ENCODE data around the gene CASZ1. TPM values are rescaled to one million over a fixed set of nuclear protein-coding genes. Genes with fewer than 3 reads are reported as not detected.

Gene CASZ1
- total and polyA plus RNA-seq, 2 donors (not counting 1 experiment from before 2014, with no cell fraction given): 0.34 to 0.50 TPM

GRCh38 chr1:10814312-10814711, 17.9 kb upstream of the CASZ1 start:
- no peak overlapping the region for H3K27ac ChIP-seq (ENCODE audit: insufficient read depth, low read length)
- no peaks in the 10 kb centered on the region for H3K4me1 ChIP-seq (ENCODE audit: control insufficient read depth, extremely low read depth, insufficient read depth, low read length)
- no peaks in the 10 kb centered on the region for H3K36me3 ChIP-seq (ENCODE audit: control insufficient read depth, insufficient read depth, low read length)
- H3K4me2 ChIP-seq (ENCODE audit: extremely low read depth, insufficient read depth, low read length): no peak overlapping the region
- no peaks in the 10 kb centered on the region for H3K79me2 ChIP-seq (ENCODE audit: control insufficient read depth, insufficient read depth, low read length)
- H3K4me3 ChIP-seq (replicated peaks in 1 of 4; ENCODE audit: control extremely low read depth in 1 of 4, insufficient read depth in 1 of 4, low read depth in 3 of 4, low read length in 4 of 4): no peak overlapping the region
- H3K27me3 ChIP-seq (ENCODE audit: control insufficient read depth, insufficient read depth, low read length): peaks cover under 1% of the 10 kb centered on the region
- DNase-seq (ENCODE audit: low read depth in 2 of 2): no peak
- H3K9ac ChIP-seq (ENCODE audit: insufficient read depth, low read length): no peak overlapping the region
- H3K9me3 ChIP-seq (ENCODE audit: control insufficient read depth, insufficient read depth, low read depth, low read length): no peaks in the 10 kb centered on the region
- no peak overlapping the region for H2AFZ ChIP-seq (ENCODE audit: low read length)
- no peaks in the 10 kb centered on the region for H4K20me1 ChIP-seq (ENCODE audit: control insufficient read depth, extremely low read depth, insufficient read depth, low read length)
- TF ChIP-seq EZH2 (IDR thresholded peaks at IDR 0.05; ENCODE audit: low read length, missing control alignments) (no peak), CTCF (conservative IDR thresholded peaks at IDR 0.05 in 1 of 2, IDR thresholded peaks at IDR 0.05 in 1 of 2; ENCODE audit: low read depth in 1 of 2, low read length in 2 of 2) (no peak)

DNA sequence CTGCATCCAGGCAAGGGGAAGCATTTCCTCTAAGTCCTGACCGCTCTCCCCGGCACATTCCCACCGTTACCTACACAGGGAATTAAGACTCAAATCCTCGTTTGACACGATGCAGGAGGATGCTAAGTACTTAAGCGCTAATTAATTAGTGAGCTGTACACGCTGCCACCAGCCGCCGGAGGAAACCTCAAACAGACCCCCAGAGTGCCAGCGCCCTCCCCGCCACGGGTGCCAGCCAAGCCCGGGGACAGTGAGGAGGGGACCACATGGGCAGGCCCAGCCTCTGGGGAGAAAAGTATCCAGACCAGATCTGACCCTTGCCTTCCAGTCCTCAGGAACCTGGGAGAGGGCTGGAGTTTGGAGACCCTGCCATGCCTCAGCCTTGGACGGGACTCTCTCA, 17.4 kb upstream of the CASZ1 start:
- Histone ChIP-seq H3K9ac (ENCODE audit: insufficient read depth, low read length) (no peak overlapping the region), H3K27me3 (ENCODE audit: control insufficient read depth, insufficient read depth, low read length) (peaks cover 5% of the 10 kb centered on the region), H3K27ac (ENCODE audit: insufficient read depth, low read length) (no peak overlapping the region), H3K9me3 (ENCODE audit: control insufficient read depth, insufficient read depth, low read depth, low read length) (no peaks in the 10 kb centered on the region), H2AFZ (ENCODE audit: low read length) (no peak overlapping the region), H3K79me2 (ENCODE audit: control insufficient read depth, insufficient read depth, low read length) (no peaks in the 10 kb centered on the region), H3K4me1 (ENCODE audit: control insufficient read depth, extremely low read depth, insufficient read depth, low read length) (no peaks in the 10 kb centered on the region), H3K4me3 (replicated peaks in 1 of 4; ENCODE audit: control extremely low read depth in 1 of 4, insufficient read depth in 1 of 4, low read depth in 3 of 4, low read length in 4 of 4) (no peak overlapping the region), H3K4me2 (ENCODE audit: extremely low read depth, insufficient read depth, low read length) (no peak overlapping the region), H4K20me1 (ENCODE audit: control insufficient read depth, extremely low read depth, insufficient read depth, low read length) (no peaks in the 10 kb centered on the region), H3K36me3 (ENCODE audit: control insufficient read depth, insufficient read depth, low read length) (no peaks in the 10 kb centered on the region)
- no peak for DNase-seq (ENCODE audit: low read depth in 2 of 2)
- TF ChIP-seq EZH2 (IDR thresholded peaks at IDR 0.05; ENCODE audit: low read length, missing control alignments) (no peak), CTCF (conservative IDR thresholded peaks at IDR 0.05 in 1 of 2, IDR thresholded peaks at IDR 0.05 in 1 of 2; ENCODE audit: low read depth in 1 of 2, low read length in 2 of 2) (no peak)

DNA sequence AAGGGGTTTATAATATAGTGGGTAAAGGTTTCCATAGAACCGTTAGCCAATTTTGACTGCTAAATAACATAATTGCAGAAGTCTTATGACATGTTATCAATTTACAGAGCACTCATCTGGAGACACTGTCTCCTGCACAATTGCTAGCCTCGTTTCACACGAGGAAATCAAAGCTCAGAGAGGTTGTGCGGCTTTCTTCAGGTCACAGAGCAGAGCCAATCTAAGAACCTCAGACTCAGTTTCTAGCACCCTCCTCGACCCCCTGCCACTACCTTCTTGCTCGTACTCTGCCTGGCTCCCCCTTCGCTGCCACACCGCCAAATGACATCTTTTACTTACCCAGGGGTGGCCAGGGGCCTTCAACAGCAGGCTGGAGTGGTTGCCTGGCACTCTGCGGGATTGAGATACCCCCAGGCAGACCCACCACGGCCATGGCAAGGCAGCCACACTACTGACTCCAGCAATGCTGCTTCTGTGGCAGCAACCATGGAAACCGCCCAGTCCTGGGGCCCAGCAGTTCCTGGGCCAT, 16.0 kb upstream of the CASZ1 start:
- Histone ChIP-seq H3K36me3 (ENCODE audit: control insufficient read depth, insufficient read depth, low read length) (no peaks in the 10 kb centered on the region), H3K79me2 (ENCODE audit: control insufficient read depth, insufficient read depth, low read length) (no peaks in the 10 kb centered on the region), H2AFZ (ENCODE audit: low read length) (no peak overlapping the region), H3K4me1 (ENCODE audit: control insufficient read depth, extremely low read depth, insufficient read depth, low read length) (no peaks in the 10 kb centered on the region), H3K9me3 (ENCODE audit: control insufficient read depth, insufficient read depth, low read depth, low read length) (no peaks in the 10 kb centered on the region), H3K27me3 (ENCODE audit: control insufficient read depth, insufficient read depth, low read length) (peaks cover 10% of the 10 kb centered on the region), H3K4me3 (replicated peaks in 1 of 4; ENCODE audit: control extremely low read depth in 1 of 4, insufficient read depth in 1 of 4, low read depth in 3 of 4, low read length in 4 of 4) (no peak overlapping the region), H4K20me1 (ENCODE audit: control insufficient read depth, extremely low read depth, insufficient read depth, low read length) (no peaks in the 10 kb centered on the region), H3K4me2 (ENCODE audit: extremely low read depth, insufficient read depth, low read length) (no peak overlapping the region), H3K9ac (ENCODE audit: insufficient read depth, low read length) (no peak overlapping the region), H3K27ac (ENCODE audit: insufficient read depth, low read length) (no peak overlapping the region)
- TF ChIP-seq EZH2 (IDR thresholded peaks at IDR 0.05; ENCODE audit: low read length, missing control alignments) (no peak), CTCF (conservative IDR thresholded peaks at IDR 0.05 in 1 of 2, IDR thresholded peaks at IDR 0.05 in 1 of 2; ENCODE audit: low read depth in 1 of 2, low read length in 2 of 2) (no peak)
- DNase-seq (ENCODE audit: low read depth in 2 of 2): no peak
